ENCODE data around the gene SURF6.

- TF ChIP-seq CTCF (IDR thresholded peaks at IDR 0.05): no peak
- no peak for TF ChIP-seq POLR2A (IDR thresholded peaks at IDR 0.05; ENCODE audit: low read depth)
- TF ChIP-seq EP300 (IDR thresholded peaks at IDR 0.05): no peak
- TF ChIP-seq POLR2AphosphoS5 (IDR thresholded peaks at IDR 0.05): no peak
These were observed 13.0 kb upstream of the SURF6 start for GRCh38 chr9:133348718-133349573.
